Central memory CD4-positive, alpha-beta T cell (primary cell): ENCODE measurements around the gene FFAR1.

Experiments used
- DNase-seq: peaks from one replicate; pipeline ENCODE4 v3.0.0; 2022

The FFAR1 gene

GRCh38 chr19:35315883-35316282 lies 31.8 kb upstream of the FFAR1 start:
- DNase-seq, result no peak

DNA sequence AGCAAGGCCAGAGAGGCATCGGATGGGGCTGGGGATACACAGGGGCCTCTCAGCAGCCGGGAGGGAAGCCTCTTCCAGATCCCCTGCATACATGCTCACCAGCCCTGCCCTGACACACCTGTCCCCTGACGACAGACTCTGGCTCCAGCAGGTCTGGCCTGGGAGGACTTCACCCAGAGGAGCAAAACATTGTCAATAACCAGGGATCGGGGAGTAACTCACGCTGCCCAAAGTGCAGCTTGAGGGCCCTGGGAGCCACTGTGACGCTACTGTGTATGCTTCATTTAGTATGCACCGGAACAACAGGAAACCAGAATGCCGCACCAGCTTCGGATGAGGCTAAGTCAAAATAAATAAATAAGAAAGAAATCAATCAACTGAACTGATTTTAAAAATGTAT lies 31.1 kb upstream of the FFAR1 start:
- no peak for DNase-seq

DNA sequence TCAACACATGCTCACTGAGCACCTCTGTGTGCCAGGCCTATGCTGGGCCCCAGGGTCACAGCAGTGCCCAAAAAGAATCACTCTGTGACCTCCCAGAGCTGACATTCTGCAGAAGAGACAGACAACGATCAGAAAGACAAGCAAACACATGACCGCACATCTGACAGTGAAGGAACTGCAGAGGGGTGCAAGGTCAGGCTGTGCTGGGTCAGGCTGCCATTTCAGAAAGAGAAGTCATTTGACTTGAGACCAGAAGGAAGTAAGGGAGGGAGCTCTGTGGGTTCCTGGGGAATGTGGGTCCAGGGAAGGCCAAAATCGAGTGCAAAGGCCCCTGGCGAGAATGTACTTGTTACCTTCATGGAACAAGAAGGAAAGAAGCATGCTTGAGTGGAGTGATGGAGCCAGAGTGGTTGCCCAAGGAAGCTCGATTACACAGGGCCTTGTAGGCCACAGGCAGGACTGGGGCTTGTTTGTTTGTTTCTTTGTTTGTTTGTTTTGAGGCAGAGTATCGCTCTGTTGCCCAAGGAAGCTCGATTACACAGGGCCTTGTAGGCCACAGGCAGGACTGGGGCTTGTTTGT lies 30.1 kb upstream of the FFAR1 start:
- no peak for DNase-seq

DNA sequence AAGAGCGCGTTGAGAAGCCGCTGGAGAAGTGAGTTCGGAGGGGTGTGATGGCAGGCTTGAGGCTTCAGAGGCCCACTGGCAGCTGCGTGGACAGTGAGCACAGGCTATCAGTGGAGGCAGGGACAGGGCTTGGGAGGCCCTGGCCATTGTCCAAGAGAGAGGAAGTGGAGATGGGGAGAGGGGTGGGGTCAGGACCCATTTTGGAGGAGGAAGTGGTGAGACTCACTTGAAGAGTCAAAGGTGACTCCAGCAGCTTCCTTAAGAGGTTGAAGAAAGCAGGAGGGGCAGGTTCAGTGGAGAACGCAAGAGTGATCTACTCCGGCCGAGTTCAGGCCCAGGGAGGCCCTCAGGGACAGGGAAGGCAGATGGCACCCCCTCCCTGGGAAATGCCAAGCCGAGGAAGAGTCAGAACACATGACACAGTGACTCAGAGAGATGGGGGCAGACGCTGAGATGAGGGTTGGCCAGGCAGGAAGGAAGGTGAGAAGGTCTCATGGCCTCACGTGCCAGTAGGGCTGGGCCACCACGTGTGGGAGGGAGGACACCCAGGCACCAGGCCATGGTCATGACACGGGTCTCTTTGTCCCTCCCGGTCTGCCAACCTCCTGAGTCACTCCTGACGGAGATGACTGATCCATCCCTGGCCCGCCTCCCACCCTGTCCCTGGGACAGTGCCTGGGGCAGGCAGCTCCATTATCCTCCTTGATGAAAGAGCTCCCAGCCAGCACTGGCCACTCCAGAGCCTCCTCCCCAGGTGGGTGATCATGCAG lies 28.8 kb upstream of the FFAR1 start:
- DNase-seq, result no peak

- DNase-seq, result no peak
Observed at GRCh38 chr19:35320065-35320713, 27.5 kb upstream of the FFAR1 start.

DNA sequence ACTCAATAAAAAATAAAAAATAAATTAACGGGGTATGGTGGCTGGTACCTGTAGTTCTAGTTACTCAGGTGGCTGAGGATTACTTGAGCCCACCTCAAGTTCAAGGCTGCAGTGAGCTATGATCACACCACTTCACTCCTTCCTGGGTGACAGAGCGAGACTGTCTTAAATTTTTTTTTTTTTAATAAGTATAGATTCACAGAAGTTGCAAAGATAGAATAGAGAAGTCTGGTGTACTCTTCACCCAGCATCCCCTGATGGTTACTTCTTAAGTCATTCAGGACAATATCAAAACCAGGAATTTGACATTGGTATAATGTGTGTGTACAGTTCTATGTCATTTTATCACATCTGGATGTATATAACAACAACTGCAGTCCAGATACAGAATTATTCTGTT lies 26.4 kb upstream of the FFAR1 start:
- DNase-seq, result no peak

DNA sequence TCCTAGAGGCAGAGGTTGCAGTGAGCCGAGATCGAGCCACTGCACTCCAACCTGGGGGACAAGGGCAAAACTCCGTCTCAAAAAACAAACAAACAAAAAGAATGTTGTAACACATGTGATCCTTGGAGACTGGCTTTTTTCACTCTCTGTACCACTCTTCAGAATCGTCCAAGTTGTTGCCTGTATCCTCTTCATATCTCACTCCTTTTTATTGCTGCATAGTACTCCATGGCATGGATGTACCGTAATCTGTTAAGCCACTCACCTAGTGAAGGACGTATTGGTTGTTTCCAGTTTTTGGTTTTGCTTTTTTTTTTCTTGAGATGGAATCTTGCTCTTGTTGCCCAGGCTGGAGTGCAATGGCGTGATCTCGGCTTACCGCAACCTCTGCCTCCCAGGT lies 25.7 kb upstream of the FFAR1 start:
- DNase-seq, result no peak

DNA sequence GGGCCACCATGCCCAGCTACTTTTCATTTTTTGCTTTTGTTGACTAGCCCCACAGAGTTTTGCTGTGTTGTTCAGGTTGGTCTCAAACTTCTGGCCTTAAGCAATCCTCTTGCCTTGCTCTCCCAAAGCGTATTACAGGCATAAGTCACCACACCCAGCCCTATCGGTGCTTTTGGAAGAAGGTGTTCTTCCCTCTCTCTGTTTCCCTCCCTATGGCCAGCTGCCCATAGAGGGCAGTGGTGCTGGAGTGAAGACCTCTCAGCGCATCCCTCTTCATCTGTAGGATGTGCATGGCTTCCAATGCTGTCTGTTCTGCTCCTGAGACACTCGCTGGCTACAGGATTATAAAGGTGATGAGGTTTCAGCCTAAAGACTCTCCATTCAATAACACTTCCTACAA lies 20.1 kb upstream of the FFAR1 start:
- no peak for DNase-seq

GRCh38 chr19:35328851-35329285 lies 18.8 kb upstream of the FFAR1 start, which contains the start of gene CD22:
TSS of gene CD22 (plus strand) at chr19:35329187. CDS start at chr19:35332041, 2,854 bp downstream.
- no peak for DNase-seq

DNA sequence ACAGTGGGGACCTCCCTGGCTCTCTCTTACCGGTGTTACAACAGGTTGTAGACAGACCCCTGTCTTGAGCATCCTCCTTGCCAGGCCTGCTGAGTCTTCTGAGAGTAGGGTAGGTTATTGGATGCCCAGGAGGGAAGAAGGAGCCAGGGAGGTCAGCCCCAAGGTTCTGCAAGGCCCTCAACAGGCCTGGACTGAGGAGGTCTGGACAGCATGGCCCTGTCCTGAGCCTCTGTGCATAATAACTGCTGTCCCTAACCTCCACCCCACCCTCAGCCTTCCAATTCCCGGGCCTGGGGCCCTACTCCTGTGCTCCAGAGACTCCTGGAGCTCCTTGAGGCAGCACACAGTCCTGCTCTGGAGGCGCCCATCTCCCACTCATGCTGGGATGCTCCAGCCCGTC lies 18.4 kb upstream of the FFAR1 start:
- no peak for DNase-seq

DNA sequence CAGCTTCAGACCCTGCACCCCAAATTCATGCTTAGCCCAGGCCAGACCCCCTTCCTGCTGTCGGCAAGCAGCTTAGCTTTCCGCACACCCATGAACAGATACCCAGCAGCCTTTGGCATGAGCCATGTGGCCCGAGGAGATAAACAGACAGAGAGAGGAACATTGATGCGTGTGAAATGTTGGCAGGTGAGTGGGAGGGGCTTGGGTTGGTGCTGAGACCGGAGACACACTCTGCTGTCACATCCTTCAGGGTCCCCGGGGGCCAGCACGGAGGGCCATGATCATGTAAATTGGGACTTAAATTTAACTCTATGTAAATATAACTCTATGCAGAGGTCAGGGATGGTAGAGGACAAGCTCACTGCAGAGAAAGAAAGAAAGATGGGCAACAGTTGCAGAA lies 17.2 kb upstream of the FFAR1 start:
- no peak for DNase-seq

DNA sequence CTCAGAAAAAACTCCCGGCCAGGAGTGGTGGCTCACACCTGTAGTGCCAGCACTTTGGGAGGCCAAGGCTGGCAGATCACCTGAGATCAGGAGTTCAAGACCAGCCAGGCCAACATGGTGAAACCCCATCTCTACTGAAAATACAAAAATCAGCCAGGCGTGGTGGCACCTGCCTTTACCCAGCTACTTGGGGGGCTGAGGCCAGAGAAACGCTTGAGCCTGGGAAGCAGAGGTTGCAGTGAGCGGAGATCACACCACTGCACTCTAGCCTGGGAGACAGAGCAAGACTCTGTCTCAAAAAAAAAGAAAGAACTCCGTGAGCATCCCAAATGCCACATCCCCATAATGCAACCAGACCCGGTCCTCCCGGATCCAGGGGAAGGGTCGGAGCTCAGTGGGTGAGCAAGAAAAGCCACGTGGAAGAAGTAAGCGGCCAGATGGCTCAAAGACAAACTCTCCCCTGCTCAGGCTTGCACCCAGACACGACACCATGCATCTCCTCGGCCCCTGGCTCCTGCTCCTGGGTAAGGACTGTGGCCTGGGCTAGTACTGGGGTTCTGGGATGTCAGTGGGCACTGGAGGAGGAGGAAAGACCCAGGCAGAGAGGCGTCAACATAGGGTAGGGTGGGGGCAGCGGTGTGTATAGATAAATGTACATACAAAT lies 16.0 kb upstream of the FFAR1 start:
- no peak for DNase-seq

DNA sequence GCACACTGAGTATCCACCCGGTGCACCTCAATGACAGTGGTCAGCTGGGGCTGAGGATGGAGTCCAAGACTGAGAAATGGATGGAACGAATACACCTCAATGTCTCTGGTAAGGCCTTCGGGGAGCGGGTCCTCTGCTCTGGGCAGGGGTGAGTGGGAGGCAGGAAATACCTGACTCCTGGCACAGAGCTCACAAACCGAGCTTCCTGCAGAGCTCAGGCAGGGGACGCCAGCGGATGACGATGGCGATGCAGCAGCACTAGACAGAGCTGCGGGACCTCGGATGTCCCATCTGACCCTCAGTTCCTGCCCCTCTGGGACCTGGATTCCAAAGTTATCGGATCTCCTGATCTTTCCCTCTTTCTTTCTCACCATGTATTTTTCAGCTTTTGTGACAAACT lies 14.9 kb upstream of the FFAR1 start:
- no peak for DNase-seq

GRCh38 chr19:35334144-35334753 lies 13.5 kb upstream of the FFAR1 start:
- no peak for DNase-seq

- no peak for DNase-seq
Observed at GRCh38 chr19:35336166-35336955, 11.3 kb upstream of the FFAR1 start.

DNA sequence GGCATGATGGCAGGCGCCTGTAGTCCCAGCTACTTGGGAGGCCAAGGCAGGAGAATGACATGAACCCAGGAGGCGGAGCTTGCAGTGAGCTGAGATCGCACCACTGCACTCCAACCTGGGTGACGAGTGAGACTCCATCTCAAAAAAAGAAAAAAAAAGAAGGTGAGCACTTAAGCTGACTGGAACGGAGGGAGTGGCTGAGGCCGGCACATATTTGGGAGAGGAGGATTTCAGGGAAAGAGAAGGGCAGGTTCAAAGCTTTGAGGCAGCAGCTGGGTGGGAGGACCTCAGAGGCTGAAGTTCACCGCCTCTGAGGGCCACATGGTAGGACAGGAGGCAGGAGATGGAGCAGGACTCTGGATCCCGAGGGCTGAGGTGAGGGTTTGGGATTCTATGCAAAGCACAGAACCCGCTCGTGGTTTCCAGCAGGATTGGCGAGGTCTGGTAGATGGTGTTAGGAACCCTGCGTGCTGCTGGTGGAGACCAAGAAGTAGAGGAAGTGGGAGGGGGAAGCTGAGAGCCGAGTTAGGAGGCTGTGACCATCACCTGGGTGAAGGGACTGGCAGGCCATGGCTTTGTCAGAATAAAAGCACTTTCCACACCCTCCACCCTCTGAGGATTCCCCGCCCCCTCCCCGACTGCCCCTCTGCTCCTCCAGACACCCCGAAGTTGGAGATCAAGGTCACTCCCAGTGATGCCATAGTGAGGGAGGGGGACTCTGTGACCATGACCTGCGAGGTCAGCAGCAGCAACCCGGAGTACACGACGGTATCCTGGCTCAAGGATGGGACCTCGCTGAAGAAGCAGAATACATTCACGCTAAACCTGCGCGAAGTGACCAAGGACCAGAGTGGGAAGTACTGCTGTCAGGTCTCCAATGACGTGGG lies 10.4 kb upstream of the FFAR1 start:
- DNase-seq, result no peak

DNA sequence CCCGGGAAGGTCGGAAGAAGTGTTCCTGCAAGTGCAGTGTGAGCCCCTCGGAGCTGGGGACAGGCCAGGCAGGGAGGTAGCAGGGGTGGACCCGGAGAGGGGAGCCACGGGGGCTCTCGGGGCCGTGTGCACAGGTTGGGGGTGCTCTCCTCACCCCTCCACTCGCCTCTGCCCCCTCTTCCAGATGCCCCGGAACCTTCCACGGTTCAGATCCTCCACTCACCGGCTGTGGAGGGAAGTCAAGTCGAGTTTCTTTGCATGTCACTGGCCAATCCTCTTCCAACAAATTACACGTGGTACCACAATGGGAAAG lies 9.8 kb upstream of the FFAR1 start:
- no peak for DNase-seq

GRCh38 chr19:35340431-35340830 lies 7.3 kb upstream of the FFAR1 start:
- DNase-seq, result no peak

DNA sequence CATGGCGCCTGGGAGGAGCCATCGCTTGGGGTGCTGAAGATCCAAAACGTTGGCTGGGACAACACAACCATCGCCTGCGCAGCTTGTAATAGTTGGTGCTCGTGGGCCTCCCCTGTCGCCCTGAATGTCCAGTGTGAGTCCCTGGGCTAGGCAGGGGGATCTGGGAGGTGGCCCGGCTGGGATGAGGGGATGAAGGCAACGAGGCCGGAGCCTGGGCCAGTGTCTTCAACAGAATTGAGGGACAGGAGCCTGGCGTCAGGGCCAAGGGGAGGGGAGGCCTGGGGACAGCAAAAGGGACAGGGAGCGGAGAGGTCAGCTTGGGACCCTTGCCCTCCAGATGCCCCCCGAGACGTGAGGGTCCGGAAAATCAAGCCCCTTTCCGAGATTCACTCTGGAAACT lies 6.7 kb upstream of the FFAR1 start:
- no peak for DNase-seq

GRCh38 chr19:35341565-35342225 lies 6.0 kb upstream of the FFAR1 start:
- no peak for DNase-seq

DNA sequence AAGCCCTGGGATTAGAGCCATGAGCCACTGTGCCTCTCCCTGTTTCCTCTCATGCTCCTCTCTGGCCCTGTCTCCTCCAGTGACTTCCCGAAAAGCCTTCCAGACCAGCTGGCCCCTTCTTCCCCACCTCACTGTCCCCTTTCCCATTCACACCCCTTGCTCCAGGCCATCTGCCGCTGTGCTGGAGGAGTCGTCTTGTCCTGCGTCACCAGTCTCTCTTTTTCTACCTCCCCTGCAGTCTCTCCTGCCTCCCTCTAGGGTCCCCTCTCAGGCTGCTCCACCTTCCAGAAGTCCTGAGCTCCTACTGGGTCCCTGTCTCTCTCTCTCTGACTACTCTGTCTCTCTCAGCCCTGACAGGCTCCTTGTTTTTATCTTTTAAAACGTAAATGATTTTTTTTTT lies 5.3 kb upstream of the FFAR1 start:
- DNase-seq, result no peak
